SW 1271 (cell line): Measurements from ENCODE around the gene SNAPC1.
A peak's percentile ranks its signal among the peaks of the same experiment; 100 is the strongest.
"Not testable (repeated sequence)": the region's sequence is repeated elsewhere in the genome, so short reads cannot be mapped to it uniquely, and the experiment has no call there.

Experiments used
- DNase-seq, 2 experiments: peaks; one replicate each; lab custom pipeline; 2025; lab: John Stamatoyannopoulos, UW

Gene SNAPC1

GRCh38 chr14:61761959-61762786, at the start of gene SNAPC1:
SNAPC1 (plus strand) TSS chr14:61762420; CDS start chr14:61762461, 41 bp downstream.
- peak; percentile 80 to 97 for DNase-seq

- DNase-seq = no peak
These were observed 48.3 kb upstream of the SNAPC1 start for GRCh38 chr14:61713724-61714437.

DNA sequence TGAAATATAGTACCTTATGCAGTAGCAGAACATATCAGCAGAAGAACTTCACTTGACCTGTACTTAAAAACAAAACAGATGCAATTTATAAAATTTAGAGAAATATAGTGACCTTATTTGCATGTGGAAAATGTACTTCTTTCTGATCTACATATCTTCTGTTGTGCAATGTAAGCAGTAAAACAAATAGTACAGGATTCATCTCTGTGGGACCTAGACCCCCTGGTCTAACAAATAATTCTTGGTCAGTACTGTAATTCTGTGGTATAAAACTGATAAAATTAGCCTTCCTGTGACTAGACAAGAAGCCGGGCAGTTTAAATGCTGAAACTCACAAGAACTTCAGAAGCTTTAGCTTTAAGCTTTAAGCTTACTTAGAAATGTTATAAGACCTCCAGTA, 45.3 kb upstream of the SNAPC1 start:
- DNase-seq = no peak

DNA sequence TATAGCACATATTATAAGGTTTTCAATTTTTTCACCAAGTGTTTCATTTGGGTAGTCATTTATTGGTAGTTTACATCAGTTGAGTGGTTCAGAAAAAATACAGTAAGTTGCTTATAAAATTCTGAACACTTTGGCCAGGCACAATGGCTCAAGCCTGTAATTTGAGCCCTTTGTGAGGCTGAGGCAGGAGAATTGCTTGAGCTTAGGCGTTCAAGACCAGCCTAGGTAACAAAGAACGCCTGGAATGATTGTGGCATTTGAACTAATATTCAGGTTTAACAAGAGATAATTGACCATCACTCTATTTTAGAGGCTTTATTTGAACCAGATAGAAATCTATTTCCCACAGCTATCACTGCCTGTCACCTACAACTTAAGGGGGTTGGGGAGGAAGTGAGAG, 44.2 kb upstream of the SNAPC1 start:
- DNase-seq = no peak

DNA sequence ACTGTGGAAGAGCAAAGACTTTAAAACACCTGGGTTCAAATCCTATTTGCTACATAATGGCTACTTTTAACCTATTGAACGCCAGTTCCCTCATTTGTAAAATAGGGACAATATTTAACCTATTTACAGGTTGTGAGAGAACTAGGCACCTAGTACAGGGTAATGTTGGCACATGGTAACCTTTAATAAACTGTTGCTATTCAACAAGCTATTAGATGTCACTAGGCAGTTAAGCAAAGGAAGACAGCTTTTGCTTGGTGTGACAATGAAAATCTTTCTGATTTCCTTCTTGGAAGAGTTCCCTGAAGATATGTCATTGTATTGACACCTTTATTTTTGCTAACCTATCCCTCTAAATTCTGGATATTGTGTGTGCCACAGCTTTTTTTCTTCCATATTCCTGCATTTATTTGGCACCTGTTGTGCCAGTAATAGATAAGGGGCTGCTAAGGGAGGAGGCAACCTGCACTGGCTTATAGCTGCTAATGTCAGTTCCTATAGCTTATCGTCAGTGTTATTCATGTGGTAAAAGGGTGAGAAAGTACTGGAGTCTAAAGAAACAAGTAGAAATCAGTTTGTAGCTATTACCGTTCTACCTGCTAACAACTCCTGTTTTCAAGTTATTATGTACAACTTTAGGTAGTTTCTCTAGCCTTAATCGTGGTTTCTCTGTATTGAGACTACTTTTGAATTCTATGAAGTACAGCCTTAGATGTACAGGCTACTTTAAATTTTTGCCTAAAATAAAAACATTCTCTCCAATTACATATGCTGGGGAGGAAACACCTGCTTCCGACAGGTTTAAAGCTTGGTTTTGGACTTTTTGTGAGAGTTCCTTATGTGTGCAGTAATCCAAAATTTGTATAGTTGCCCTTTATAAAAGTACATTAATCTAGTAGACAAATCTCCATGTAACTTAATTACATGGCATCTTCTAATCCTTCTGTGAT, 42.6 kb upstream of the SNAPC1 start:
- DNase-seq = no peak

- DNase-seq = no peak
These were observed 41.9 kb upstream of the SNAPC1 start for GRCh38 chr14:61720294-61720661.

DNA sequence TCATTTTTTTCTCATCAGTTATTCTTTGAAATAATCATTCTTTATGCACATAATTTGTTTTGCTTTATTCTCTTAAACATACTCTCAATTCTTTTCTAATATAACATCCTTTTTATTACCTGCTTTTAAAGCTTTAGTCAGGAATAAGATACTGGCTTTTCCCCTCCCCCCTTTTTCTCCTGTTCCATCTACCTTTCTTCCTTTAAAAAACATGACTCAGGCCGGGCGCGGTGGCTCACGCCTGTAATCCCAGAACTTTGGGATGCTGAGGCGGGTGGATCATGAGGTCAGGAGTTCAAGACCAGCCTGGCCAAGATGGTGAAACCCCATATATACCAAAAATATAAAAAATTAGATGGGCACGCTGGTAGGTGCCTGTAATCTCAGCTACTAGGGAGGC, 41.5 kb upstream of the SNAPC1 start:
- no peak for DNase-seq

DNA sequence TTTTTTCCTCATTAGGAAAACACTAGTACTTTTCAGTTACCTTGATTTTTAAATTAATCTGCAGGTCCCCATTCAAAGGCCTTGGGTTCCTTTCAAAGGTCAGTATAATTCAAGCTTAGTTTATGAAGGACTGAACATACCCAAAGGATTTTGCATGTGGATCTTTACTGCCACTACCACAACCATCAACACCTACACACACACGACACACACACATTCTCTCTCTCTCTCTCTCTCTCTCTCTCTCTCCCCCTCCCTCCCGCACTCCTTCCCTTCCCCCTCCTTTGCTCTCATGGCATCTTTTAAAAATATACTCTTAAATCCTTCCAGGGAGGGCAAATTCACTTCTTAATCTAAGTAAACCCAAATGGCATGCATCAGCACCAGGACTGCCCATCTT, 38.1 kb upstream of the SNAPC1 start:
- DNase-seq = no peak

- no peak for DNase-seq
These were observed 35.2 kb upstream of the SNAPC1 start for GRCh38 chr14:61726778-61727658.

DNA sequence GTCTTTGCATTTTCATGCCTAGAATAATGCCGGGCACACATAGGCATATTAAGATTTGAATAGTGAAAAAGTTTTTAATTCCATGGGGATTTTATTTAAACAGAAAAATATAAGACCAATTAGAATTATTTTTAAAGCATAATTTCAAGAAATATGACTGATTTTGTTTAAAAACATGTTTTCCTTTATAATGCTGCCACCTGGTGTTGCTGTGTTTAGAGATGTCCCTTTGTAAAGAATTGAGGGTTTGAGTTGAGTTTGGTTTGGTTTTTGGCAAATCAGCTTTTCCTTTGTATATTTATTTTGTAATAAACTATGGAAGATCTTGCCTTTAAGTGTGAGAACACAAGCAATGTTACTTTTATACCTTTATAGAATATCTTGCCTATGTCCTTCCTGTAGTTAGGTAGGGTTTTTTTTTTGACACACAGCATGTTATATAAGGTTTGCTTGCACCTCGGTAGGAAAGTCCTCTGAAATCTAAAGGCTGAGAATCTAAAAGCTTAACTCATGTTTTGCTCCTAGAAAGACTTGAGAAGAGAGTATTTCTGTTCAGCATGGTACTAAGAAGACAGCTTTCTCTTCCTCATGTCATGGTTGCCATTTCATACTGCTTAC, 31.4 kb upstream of the SNAPC1 start:
- DNase-seq = peak in 1 of 2 experiments; percentile 20

GRCh38 chr14:61733972-61734371, 28.2 kb upstream of the SNAPC1 start:
- DNase-seq = no peak

DNA sequence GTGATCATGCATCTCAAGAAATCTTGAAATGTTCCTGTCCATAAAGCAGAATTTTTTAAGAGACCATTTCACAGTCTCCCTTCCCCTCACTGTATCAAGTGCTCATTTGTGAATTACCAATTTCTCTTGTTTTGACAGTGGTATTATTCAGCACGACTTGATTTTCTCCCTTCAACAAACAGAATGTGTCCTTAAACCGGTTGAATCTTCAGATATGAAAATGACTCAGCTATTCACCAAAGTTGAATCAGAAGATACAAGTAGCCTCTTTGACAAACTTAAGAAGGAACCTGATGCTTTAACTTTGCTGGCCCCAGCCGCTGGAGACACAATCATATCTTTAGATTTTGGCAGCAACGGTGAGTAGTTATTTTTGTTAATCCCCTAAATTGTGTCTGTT, 25.5 kb upstream of the SNAPC1 start:
- DNase-seq = no peak

GRCh38 chr14:61737915-61738314, 24.3 kb upstream of the SNAPC1 start:
- DNase-seq = no peak

DNA sequence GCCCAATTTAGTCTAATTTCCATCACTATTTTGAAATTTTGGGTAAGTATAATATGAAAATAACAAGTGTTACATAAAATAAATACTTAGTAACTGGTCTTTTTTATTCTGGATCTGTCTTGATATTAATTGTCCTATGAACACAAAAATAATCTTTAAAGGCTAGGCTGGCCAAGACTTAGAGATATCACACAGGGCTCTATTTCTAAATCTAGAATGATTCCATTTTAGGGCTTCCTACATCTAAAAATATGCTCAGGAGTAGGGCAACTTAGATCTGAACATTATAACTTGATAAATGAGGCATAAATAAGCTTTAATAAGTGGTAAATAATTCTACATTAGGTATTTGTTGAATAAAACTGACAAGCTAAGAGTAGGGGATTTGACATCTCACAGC, 23.1 kb upstream of the SNAPC1 start:
- no peak for DNase-seq

DNA sequence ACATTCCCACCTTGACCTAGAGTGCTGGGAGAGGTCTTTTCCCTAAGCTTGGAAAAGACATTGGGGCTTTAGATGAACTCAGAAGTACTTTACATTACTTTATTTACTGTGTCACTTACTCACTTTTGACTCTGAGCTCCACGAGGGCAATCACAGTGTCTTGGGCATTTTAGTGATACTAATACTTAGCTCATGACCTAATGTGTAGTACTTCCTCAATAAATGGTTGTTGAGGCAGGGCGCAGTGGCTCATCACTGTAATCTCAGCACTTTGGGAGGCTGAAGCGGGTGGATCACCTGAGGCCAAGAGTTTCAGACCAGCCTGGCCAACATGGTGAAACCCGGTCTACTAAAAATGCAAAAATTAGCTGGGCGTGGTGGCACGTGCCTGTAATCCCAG, 19.8 kb upstream of the SNAPC1 start:
- no peak for DNase-seq

GRCh38 chr14:61744238-61744637, 18.0 kb upstream of the SNAPC1 start:
- DNase-seq = no peak

DNA sequence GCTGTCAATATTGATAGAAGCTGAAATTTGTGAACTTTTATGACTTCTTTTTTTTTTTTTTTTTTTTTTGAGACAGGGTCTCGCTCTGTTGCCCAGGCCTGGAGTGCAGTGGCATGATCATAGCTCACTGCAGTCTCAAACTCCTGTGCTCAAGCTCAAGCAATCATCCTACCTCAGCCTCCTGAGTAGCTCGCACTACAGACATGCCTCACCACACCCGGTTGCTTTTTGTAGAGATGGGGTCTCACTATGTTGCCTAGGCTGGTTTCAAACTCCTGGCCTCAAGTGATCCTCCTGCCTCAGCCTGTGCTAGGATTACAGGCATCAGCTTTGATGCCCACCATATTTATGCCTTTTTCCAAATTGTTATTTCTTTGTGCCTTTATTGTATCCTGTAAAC, 15.9 kb upstream of the SNAPC1 start:
- not testable (repeated sequence) for DNase-seq

- DNase-seq = no peak
These were observed 15.3 kb upstream of the SNAPC1 start for GRCh38 chr14:61746881-61747280.

GRCh38 chr14:61747342-61747741, 14.9 kb upstream of the SNAPC1 start:
- DNase-seq = no peak

GRCh38 chr14:61749264-61749663, 13.0 kb upstream of the SNAPC1 start:
- DNase-seq = no peak

- no peak for DNase-seq
These were observed 12.4 kb upstream of the SNAPC1 start for GRCh38 chr14:61749867-61750266.
